HG03045 (cell line): ENCODE measurements around the gene FAAP100.

Experiments
- ATAC-seq: cut with Tn5 transposase; IDR thresholded peaks from one replicate; pipeline ENCODE4 v1.9.1; 2021; ENCODE audit warnings: mild to moderate bottlenecking, moderate library complexity; ENCODE audit not compliant: unreplicated experiment

Gene FAAP100

GRCh38 chr17:81556863-81557262 lies 4.7 kb upstream of the FAAP100 start:
- no peak for ATAC-seq

GRCh38 chr17:81556175-81556691 lies 4.1 kb upstream of the FAAP100 start:
- ATAC-seq, result no peak

- ATAC-seq, result no peak
Observed at GRCh38 chr17:81553616-81554181, 1.5 kb upstream of the FAAP100 start.

- ATAC-seq, result peak; percentile 34
Observed at GRCh38 chr17:81553018-81553615, 964 bp upstream of the FAAP100 start.

- ATAC-seq, result no peak
Observed at GRCh38 chr17:81551458-81552243, 502 bp downstream of the FAAP100 start.

GRCh38 chr17:81550830-81551457 lies 1.2 kb downstream of the FAAP100 start:
- ATAC-seq, result no peak

GRCh38 chr17:81550285-81550684 lies 1.9 kb downstream of the FAAP100 start:
- no peak for ATAC-seq

GRCh38 chr17:81549826-81550225 lies 2.3 kb downstream of the FAAP100 start:
- ATAC-seq, result no peak

GRCh38 chr17:81549031-81549557 lies 3.1 kb downstream of the FAAP100 start:
- no peak for ATAC-seq

- ATAC-seq, result no peak
Observed at GRCh38 chr17:81547614-81547982, 4.6 kb downstream of the FAAP100 start.

- ATAC-seq, result no peak
Observed at GRCh38 chr17:81546906-81547613, 5.1 kb downstream of the FAAP100 start.

- no peak for ATAC-seq
Observed at GRCh38 chr17:81545160-81545949, 6.8 kb downstream of the FAAP100 start.

GRCh38 chr17:81544281-81544974 lies 7.7 kb downstream of the FAAP100 start:
- no peak for ATAC-seq

GRCh38 chr17:81543756-81544155 lies 8.4 kb downstream of the FAAP100 start:
- no peak for ATAC-seq

GRCh38 chr17:81543339-81543675 lies 8.8 kb downstream of the FAAP100 start:
- no peak for ATAC-seq

- no peak for ATAC-seq
Observed at GRCh38 chr17:81542431-81543338, 9.5 kb downstream of the FAAP100 start.

GRCh38 chr17:81541123-81541522 lies 11.0 kb downstream of the FAAP100 start:
- ATAC-seq, result no peak

- ATAC-seq, result no peak
Observed at GRCh38 chr17:81540676-81541027, 11.5 kb downstream of the FAAP100 start.
